Activated T-cell treated with anti-CD3 and anti-CD28 coated beads for 48 hours (primary cell): ENCODE measurements around the gene KIAA0586.

Experiments
- DNase-seq: peaks from one replicate; pipeline ENCODE4 v3.0.0-alpha.2; 2020; ENCODE audit warnings: low read depth

The KIAA0586 gene

DNA sequence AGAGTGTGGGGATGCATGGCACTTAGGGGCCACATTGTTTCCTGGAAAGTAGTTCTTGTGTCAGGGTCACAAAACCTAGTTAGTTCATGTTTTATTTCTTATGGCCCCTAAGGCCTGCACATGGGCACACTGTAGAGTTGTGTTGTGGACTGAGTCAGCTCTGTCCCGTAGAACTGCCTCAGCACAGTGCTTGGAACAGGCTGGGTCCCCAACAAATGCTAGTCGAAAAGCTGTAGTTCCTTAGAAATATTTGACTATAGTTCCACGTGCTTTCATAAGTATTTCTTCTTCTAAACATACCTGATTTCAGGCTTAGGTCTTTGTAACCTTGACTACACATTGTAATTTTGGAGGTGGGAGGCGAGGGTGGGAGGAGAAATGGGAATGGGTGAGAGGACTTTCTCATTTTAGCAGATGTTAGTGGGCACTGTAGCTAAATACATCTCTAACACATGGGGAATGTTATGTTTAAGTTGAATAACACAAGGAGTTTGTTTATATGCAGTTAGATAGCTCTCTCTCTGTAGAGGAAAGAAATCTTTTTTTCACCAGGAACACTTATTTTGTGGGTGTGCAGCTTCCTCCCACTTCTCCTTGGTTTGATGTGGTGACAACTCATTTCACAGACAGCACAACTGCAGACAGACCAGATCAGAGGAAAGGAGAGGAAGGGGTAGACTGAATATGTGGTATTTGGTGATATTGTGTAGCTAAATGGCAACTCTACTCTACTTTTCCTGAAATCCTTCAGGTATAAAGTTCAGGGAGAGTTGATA lies 170.7 kb downstream of the KIAA0586 start:
- no peak for DNase-seq

DNA sequence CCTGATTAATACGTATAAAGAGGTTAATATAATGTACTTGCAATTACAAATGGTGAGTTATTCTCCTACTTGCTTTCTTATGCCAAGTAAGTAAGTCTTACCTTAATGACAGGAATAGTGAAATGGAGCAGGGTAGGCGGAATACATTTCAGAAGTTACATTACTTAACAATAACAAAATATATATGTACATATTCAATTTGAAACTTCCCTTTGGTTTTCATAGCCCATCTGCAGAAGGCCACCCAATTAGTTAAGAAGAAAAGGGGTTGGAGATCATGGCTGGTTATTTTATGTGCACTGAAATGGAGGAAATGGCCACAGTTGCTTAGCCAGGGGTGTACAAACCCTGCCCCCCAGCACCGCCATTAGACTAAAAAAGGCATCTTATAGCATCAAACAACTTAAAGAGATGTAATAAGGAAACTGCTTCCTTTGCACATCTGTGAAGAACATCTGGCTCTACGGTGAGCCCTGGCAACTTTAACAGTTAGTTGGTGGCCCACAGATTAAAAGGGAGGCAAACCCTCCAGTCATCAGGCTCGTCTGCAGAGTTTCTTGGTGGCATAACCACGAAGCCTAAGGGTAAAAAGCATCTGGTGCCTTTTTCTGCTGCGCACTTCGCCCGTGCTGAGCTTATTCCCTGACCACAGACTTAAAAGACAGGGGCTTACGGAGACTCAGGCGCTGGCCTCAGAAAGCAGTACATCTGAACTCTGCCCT lies 171.4 kb downstream of the KIAA0586 start:
- DNase-seq = no peak

DNA sequence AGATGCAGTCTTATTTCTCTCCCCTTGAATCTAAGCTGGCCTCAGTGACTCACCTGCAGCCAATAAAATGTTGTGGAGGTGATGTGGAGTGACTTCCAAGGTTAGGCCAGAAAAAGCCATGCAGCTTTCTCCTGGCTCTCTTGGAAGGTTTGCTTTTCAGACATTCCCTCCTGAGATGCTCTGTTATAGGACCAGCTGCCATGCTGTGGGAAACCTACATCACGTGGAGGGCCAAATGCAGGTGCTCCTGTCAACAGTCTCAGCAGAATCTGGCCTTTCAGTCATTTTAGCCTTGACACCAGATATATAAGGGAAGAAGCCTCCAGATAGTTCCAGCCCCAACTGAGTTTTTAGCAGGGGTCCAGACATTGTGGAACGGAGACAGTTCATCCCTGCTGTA lies 172.2 kb downstream of the KIAA0586 start:
- DNase-seq = no peak
